ENCODE data around the gene C2CD4D.

GRCh38 chr1:151868486-151868885 is 28.9 kb upstream of the C2CD4D start:
- TF ChIP-seq TEAD1 (CRISPR knock-in tag; IDR thresholded peaks at IDR 0.05) (no peak), CTCF (IDR thresholded peaks at IDR 0.05) (no peak), PRRX2 (CRISPR knock-in tag; IDR thresholded peaks at IDR 0.05) (no peak), FOXJ3 (CRISPR knock-in tag; IDR thresholded peaks at IDR 0.05; ENCODE audit: borderline replicate concordance) (no peak)

Measured in WTC11 (cell line).